Measurements from ENCODE around the gene RTN4.

DNA sequence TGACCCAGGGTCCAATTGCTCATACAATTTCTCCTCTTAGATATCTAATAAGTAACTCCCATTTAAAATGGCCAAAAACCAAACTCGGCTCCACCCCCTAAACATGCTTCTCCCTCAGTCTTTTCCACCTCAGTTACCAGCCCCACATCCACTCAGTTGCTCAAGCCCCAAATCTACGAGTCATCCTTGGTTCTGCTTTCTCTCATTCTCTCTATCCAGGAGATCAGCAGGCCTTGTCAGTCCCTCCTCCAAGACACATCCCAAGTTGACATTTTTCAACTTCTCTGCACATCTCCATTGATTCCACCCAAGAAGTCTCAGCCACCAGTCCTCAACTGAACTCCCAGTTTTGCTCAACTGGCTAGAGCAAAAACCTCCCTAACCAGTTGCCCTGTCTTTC, 40.5 kb upstream of the RTN4 start:
- no peak for TF ChIP-seq POLR2A (IDR thresholded peaks at IDR 0.05)
- TF ChIP-seq CTCF (IDR thresholded peaks at IDR 0.05) = no peak
- no peak for TF ChIP-seq POLR2AphosphoS5 (IDR thresholded peaks at IDR 0.05)
